ENCODE measurements around the gene NFATC4.

The NFATC4 gene

DNA sequence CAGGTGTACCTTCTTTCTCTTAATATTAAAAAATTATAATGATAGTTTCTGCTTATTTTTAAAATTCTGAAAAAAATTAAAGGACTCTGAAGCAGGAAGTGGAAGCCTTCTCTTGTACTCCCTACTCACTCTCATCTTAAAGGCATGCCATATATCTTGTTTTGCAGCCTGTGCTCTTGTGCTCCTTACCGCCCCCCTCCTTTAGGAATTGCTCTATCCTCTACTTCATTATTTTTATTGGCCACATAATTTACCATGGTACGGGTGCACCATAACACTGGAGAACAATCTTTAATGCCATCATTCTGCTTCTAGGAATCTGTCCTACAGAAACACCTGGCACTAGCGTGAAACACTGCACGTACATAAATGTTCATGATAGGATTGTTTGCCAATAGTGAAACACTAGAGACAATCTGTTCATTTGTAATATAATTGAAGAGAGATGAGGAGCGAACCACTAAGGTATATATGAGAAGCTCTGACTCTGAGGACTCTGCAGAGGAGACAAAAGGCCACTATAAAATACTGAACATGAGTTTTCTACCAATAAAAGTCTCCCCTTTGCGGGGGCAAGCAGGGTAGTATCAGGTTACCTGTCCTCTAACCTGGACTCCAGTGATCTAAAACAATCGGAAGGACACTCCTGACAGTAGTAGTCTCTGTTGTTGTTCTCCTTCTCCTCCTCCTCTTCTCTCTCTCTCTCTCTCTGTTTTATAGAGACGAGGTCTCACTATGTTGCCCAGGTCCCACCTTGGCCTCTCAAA is 24.5 kb downstream of the NFATC4 start:
- no peak for DNase-seq (ENCODE audit: low spot score)
- TF ChIP-seq, protein P1, sequence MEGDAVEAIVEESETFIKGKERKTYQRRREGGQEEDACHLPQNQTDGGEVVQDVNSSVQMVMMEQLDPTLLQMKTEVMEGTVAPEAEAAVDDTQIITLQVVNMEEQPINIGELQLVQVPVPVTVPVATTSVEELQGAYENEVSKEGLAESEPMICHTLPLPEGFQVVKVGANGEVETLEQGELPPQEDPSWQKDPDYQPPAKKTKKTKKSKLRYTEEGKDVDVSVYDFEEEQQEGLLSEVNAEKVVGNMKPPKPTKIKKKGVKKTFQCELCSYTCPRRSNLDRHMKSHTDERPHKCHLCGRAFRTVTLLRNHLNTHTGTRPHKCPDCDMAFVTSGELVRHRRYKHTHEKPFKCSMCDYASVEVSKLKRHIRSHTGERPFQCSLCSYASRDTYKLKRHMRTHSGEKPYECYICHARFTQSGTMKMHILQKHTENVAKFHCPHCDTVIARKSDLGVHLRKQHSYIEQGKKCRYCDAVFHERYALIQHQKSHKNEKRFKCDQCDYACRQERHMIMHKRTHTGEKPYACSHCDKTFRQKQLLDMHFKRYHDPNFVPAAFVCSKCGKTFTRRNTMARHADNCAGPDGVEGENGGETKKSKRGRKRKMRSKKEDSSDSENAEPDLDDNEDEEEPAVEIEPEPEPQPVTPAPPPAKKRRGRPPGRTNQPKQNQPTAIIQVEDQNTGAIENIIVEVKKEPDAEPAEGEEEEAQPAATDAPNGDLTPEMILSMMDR (IDR thresholded peaks at IDR 0.05; ENCODE audit: extremely low read depth, insufficient read depth, missing control alignments), result no peak
- in situ Hi-C loops (cut with MboI; ENCODE audit: low pct_unique_long_range_greater_than_20kb, low sequenced_read_pairs, unreplicated experiment), result no loop called here

DNA sequence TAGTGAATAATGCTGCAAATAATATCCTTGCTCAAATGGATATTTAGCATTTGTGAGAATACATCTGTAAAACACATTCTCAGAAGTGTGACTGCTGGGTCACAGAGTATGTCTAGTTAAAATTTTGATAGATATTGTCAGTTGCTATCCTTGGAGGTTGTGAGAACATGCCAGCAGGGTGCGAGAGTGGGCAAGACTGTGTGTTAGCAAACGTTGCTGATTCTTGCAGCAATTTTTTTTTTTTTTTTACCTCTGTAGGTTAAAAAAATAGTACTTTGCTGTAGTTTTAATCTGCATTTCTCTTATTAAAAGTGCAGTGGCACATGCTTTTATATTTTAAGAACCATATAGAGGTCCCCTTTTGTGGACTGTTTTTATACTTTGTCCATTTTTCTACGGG is 26.3 kb downstream of the NFATC4 start:
- no peak for DNase-seq (ENCODE audit: low spot score)
- in situ Hi-C loops (cut with MboI; ENCODE audit: low pct_unique_long_range_greater_than_20kb, low sequenced_read_pairs, unreplicated experiment), result no loop called here

DNA sequence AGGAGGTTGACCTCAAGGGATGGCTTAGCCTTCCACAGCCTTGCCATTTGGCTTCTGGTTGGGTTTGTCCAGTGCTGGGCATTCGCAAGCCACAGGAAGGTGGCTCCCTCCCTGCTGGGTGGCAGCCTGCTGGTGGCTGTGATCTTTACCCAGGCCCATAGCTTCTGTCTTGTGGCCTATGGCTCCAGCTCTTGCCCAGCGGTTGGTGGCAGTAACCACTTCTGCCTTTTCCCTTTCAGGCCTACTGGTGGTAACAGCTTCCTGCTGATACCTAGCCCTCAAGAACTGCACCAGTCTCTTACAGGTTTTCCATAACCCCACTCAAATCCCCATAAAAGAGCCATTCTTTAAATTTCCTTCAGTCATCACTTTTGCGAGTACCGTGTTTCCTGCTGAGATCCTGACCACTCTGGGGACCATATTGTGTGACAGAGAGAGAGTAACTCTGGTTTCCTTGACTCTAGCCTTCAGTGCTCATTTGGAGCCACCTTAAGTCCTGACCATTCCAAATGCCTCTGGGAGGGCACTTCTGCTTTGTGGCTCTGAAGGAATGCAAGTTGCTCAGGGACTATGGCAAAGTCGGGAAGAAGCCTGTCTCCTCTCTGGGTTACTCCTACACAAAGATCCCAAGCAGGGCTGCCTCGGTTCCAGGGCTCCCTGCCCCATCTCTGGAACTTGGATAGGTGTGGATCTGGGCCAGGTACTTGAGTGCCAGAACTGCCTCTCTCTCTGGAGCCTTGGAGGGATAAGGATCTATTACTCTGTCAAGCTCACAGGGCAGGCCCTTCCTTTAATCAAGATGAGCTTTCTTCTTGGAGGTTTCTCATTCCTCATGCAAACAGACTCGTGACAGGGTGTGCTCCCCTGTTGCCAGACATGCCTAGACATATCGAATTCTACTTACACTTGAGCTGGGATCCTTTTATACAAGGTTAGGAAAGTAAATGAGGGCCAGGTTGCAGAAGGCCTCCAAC is 27.9 kb downstream of the NFATC4 start:
- TF ChIP-seq, protein P1 (IDR thresholded peaks at IDR 0.05; ENCODE audit: extremely low read depth, insufficient read depth, missing control alignments), result no peak
- no peak for DNase-seq (ENCODE audit: low spot score)
- in situ Hi-C loops (cut with MboI; ENCODE audit: low pct_unique_long_range_greater_than_20kb, low sequenced_read_pairs, unreplicated experiment), result no loop called here

More for the DNA sequence above, 26.3 kb downstream of the NFATC4 start:
- TF ChIP-seq, protein P1 (IDR thresholded peaks at IDR 0.05; ENCODE audit: extremely low read depth, insufficient read depth, missing control alignments), result no peak

DNA sequence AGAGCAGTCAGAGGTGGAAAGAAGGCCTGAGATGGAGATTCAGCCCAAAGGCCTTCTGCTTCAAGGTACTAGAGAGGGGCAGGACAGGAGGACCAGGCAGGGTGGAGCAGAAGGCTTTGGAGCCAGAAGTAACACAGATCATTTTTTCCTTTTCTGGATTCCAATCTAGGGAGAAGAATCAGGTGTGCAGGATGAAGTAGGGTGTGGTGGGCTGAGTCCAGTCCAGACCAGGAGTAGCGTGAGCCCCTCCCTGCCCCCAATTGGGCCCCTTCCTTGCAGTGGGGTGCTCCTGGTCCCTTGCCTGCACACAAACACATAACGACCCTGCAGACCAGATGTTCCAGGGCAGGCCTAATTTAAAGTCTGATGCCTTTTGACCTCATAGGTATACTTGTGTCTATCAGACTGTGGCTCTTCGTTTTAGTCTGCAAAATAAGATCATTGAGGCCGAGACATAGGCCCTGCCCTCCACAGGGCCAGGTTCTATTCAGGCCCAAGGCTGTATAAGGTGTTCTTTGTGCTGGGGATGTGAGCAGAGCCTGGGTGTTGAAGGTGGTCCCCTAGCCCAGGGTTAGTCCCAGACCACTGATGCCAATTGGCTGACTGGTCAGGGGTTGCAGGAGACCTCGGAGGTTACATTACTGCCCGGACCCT is 29.8 kb downstream of the NFATC4 start:
- TF ChIP-seq, protein P1 (IDR thresholded peaks at IDR 0.05; ENCODE audit: extremely low read depth, insufficient read depth, missing control alignments), result no peak
- DNase-seq (ENCODE audit: low spot score), result no peak
- in situ Hi-C loops (cut with MboI; ENCODE audit: low pct_unique_long_range_greater_than_20kb, low sequenced_read_pairs, unreplicated experiment), result no loop called here

DNA sequence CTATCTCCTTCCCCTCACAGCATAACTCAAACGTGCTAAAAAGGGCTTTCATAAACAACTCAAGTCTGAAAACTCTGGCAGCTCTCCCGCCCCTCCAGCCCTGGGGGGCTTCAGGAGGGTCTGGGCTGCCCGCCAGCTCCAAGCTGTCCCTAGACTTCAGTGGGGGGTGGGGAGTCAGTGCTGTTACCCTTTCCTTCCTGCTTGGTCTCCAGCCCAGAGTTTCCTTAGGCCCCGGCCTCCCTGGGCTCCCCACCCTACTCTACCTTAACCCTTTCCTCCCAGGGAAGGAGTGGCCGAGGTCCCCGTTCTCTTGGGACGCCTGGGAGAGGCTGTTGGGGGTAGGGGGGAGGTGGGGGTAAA is 30.3 kb downstream of the NFATC4 start:
- TF ChIP-seq, protein P1 (IDR thresholded peaks at IDR 0.05; ENCODE audit: extremely low read depth, insufficient read depth, missing control alignments), result no peak
- no peak for DNase-seq (ENCODE audit: low spot score)
- in situ Hi-C loops (cut with MboI; ENCODE audit: low pct_unique_long_range_greater_than_20kb, low sequenced_read_pairs, unreplicated experiment), result no loop called here

Measured in GM13977 (cell line).